Neural progenitor cell (in vitro differentiated cells): Measurements from ENCODE around the gene IPCEF1.

Source experiments
- CTCF ChIP-seq: fragments of 200-600 bp; sonication (generic); IDR thresholded peaks from 2 replicates; pipeline ENCODE4 v1.5.1; 2017; ENCODE audit warnings: antibody characterized with exemption, mild to moderate bottlenecking
- EZH2 ChIP-seq: fragments of 200-600 bp; sonication (generic); IDR thresholded peaks from 2 replicates; pipeline ENCODE4 v1.6.1; 2017; ENCODE audit warnings: antibody characterized with exemption, mild to moderate bottlenecking, moderate library complexity
- EZH2phosphoT487 ChIP-seq: fragments of 200-600 bp; sonication (generic); IDR thresholded peaks from 2 replicates; pipeline ENCODE4 v1.6.1; 2017; ENCODE audit warnings: antibody characterized with exemption

GRCh38 chr6:154268486-154268885 is 88.1 kb downstream of the IPCEF1 start:
- TF ChIP-seq CTCF (no peak), EZH2 (no peak), EZH2phosphoT487 (no peak)
